HUES64 (cell line): ENCODE data around the gene CPN2. TPM values are rescaled to one million over a fixed set of nuclear protein-coding genes. Genes with fewer than 3 reads are reported as not detected.

Experiments used
- H3K27ac ChIP-seq: 2 replicates; pipeline ENCODE4 v1.7.0; 2013; ENCODE audit warnings: low read depth, low read length, inconsistent platforms
- H3K27me3 ChIP-seq: 2 replicates; pipeline ENCODE4 v1.6.1; 2013; ENCODE audit warnings: mild to moderate bottlenecking, low read length; ENCODE audit not compliant: insufficient read depth
- H3K36me3 ChIP-seq: 2 replicates; pipeline ENCODE4 v1.6.1; 2013; ENCODE audit warnings: mild to moderate bottlenecking, low read length; ENCODE audit not compliant: insufficient read depth
- H3K4me1 ChIP-seq: 2 replicates; pipeline ENCODE4 v1.6.1; 2013; ENCODE audit warnings: mild to moderate bottlenecking, low read length, moderate library complexity; ENCODE audit not compliant: insufficient read depth
- H3K4me3 ChIP-seq: 2 replicates; pipeline ENCODE4 v1.5.1; 2013; ENCODE audit warnings: mild to moderate bottlenecking, low read length, moderate library complexity
- H3K9ac ChIP-seq: 2 replicates; pipeline ENCODE4 v1.6.1; 2013; ENCODE audit warnings: mild to moderate bottlenecking, low read depth, low read length
- H3K9me3 ChIP-seq: 2 replicates; pipeline ENCODE4 v1.6.1; 2013; ENCODE audit warnings: low read depth, low read length; ENCODE audit not compliant: insufficient read depth
- WGBS: fragments of 150-250, 120-280 bp; methylation state at CpG from one replicate; pipeline ENCODE4 v1.1.7; 2013; ENCODE audit warnings: missing lambda C conversion rate; 5-methylcytosine and 5-hydroxymethylcytosine counted together
- polyA plus RNA-seq, 2 experiments: library from polyadenylated mRNA; stranded (reverse); fragments of 50-300 nt; gene quantifications; one replicate each; pipeline ENCODE4 v1.2.3, GENCODE V29; 2013

CPN2 gene
- polyA plus RNA-seq (2013, experiment 1 of 2), result not detected
- not detected for polyA plus RNA-seq (2013, experiment 2 of 2)

DNA sequence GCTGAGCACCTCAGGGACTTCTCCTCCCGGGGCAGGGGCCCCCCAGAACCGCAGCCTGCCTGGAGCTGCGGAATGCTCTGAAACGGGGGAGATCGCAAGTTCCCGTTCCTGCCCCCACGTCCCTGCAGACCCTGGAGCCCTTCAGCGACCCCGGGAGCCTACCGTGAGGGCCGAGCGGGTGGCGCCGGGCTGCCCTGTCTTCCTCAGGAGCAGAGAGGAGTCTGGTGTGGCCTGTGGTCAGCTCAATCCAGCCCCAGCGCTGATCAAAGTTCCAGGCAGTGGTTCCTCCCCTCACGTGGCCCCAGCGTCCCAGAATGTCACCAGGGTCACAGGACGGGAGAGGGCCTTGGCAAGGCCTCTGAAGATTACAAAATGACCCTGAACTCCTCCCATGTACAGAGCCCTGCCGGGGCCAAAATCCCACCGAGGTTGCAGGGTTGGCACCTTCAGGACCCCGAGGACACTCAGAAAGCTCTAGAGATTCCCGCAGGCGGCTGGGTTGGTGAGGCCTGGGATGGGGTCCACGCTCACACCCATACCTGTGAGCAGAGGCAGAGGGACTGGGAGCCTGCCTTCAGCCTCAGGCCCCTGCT is at the start of gene CPN2:
TSS of gene CPN2 (minus strand) at position 249 of the 593 bp plus-strand sequence. CDS start 8,626 bp downstream, outside the sequence.
- Histone ChIP-seq H3K4me3 (no peak within 1 kb of the TSS), H3K4me1 (no peaks in the 10 kb centered on the region), H3K9ac (no peak within 1 kb of the TSS), H3K27me3 (no peaks in the 10 kb centered on the region), H3K9me3 (no peaks in the 10 kb centered on the region), H3K27ac (no peak within 1 kb of the TSS), H3K36me3 (no peaks in the 10 kb centered on the region)
- WGBS, result 92% methylated on average over 24 of the region's 24 CpGs

DNA sequence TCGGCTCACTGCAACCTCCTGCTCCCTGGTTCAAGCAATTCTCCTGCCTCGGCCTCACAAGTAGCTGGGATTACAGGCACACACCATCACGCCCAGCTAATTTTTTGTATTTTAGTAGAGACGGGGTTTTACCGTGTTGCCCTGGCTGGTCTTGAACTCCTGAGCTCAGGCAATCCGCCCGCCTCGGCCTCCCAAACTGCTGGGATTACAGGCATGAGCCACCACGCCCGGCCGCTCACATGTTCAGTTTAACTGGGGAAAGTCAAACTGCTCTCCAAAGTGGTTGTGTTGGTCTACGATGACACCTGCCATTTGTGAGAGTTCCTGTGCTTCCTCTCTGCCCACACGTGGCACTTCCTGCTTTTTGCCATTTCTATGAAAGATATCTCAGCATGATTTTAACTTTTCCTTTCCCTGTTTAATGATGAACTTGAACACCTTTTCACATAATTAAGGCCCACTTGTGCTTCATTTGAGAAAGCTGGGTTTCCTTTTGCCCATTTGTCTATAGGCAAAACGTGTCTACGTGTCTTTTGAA is 48.8 kb upstream of the CPN2 start:
- no peak overlapping the region for H3K4me3 ChIP-seq
- WGBS, result 94% methylated on average over 15 of the region's 15 CpGs
- 0 out of 2 replicates have a peak, but pooled peaks cover 4% of the 10 kb centered on the region for H3K4me1 ChIP-seq
- peaks cover 6% of the 10 kb centered on the region for H3K36me3 ChIP-seq
- peaks cover 47% of the 10 kb centered on the region for H3K27me3 ChIP-seq
- no peak overlapping the region for H3K27ac ChIP-seq
- H3K9me3 ChIP-seq, result no peaks in the 10 kb centered on the region
- no peak overlapping the region for H3K9ac ChIP-seq

DNA sequence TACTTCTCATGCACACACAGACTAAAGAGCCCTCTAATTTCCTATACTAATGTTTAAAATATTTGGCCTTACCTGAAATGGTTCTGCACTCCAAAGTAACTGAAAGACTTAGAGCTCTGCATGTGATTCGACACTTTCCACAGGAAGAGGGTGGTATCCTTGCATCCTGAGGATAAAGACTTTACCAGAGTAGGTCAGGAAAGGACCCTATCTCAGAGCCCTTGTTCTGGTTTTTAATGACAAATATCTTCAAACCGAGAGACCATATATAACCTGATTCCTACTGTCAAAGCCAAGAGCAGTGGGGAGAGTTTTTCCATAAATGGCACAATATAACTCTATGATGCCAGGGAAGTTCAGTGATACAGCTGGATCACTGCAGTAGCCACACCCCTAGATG is 48.0 kb upstream of the CPN2 start, which contains the start of gene GP5:
TSS of gene GP5 (minus strand) at position 101 of the 400 bp plus-strand sequence. CDS start 984 bp downstream, outside the sequence.
- no peak within 1 kb of the TSS for H3K27ac ChIP-seq
- H3K4me1 ChIP-seq, result 0 out of 2 replicates have a peak, but pooled peaks cover 4% of the 10 kb centered on the region
- H3K9me3 ChIP-seq, result no peaks in the 10 kb centered on the region
- H3K27me3 ChIP-seq, result peaks cover 48% of the 10 kb centered on the region
- 0 out of 2 replicates have a peak within 1 kb of the TSS, but pooled peaks have one; percentile 17 for H3K9ac ChIP-seq
- peaks cover 3% of the 10 kb centered on the region for H3K36me3 ChIP-seq
- WGBS, result 93% methylated on average over 2 of the region's 2 CpGs
- peak within 1 kb of the TSS; percentile 48 for H3K4me3 ChIP-seq

DNA sequence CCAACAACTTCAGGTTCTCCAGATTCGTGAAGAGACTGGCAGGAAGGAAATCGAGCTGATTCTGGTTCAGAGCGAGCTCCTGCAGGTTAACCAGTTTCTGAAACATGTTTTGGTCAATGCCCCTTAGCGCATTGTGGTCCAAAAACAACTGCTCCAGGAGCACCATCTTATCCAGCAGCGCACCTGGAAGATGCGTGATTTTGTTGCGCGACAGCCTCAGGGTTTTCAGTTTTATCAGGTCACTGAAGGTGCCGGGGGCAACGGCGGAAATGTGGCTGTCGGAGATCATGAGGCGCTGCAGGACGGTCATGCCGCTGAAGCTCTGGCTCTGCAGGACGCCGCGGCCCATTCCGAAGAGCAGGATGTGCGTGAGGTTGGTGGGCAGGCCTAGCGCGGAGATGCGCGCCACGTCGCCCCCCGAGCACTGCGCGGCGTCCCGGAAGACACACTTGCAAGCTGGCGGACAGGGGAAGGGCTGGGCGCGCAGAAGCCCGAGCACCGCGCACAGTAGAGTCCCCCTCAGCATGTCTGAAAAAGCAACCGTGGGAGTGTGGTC is 46.7 kb upstream of the CPN2 start:
- Histone ChIP-seq H3K27me3 (peaks cover 48% of the 10 kb centered on the region), H3K27ac (no peak overlapping the region), H3K4me1 (0 out of 2 replicates have a peak, but pooled peaks cover 4% of the 10 kb centered on the region), H3K36me3 (no peaks in the 10 kb centered on the region), H3K9me3 (no peaks in the 10 kb centered on the region), H3K9ac (0 out of 2 replicates have a peak overlapping the region, but pooled peaks have one; percentile 17), H3K4me3 (peak overlapping the region; percentile 48)
- WGBS, result 4% methylated on average over 38 of the region's 38 CpGs

DNA sequence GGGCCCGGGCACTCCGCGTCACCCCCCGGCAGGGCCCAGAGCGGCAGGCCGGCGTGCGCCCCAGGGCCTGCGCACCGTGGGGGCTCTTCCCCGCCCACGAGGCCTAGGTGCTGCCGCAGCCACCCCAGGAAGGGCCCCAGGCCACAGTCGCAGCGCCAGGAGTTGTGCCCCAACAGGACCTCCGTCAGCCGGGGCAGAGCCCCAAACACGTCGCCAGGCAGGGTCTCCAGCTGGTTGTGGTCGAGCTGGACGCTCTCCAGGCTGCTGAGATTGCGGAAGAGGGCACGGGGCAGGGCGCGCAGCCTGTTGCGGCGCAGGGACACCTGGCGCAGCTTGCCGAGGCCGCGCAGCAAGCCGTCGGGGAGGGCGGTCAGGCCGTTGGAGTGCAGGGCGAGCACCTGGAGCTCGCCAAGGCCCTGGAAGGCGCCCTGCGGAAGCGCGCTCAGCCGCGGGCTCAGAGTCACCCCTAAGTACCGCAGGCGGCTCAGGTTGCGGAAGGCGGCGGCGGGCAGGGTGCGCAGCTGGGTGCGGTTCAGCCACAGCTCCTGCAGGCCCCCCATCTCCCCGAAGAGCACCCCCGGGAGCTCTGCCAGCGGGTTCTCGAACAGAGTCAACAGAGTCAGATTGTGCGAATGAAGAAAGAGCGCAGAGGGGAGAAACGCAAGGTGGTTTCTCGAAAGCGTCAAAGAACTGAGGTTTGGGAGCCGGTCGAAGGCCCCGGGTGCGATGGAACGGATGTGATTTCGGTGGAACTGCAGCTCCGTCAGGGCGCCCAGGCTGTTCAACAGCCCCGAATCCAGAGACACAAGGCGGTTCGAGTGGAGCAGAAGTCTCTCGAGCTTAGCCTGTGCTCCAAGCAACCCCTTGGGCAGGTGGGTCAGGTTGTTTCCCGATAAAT is 46.0 kb upstream of the CPN2 start:
- Histone ChIP-seq H3K9ac (peak overlapping the region; percentile 17; the same call in 1 of the 2 replicates), H3K9me3 (no peaks in the 10 kb centered on the region), H3K4me3 (peak overlapping the region; percentile 48), H3K27ac (no peak overlapping the region), H3K27me3 (peaks cover 48% of the 10 kb centered on the region), H3K4me1 (0 out of 2 replicates have a peak, but pooled peaks cover 4% of the 10 kb centered on the region), H3K36me3 (no peaks in the 10 kb centered on the region)
- WGBS, result 3% methylated on average over 73 of the region's 73 CpGs

GRCh38 chr3:194396539-194396858 is 45.4 kb upstream of the CPN2 start:
- no peaks in the 10 kb centered on the region for H3K9me3 ChIP-seq
- no peaks in the 10 kb centered on the region for H3K36me3 ChIP-seq
- no peak overlapping the region for H3K27ac ChIP-seq
- peaks cover 48% of the 10 kb centered on the region for H3K27me3 ChIP-seq
- 0 out of 2 replicates have a peak, but pooled peaks cover 4% of the 10 kb centered on the region for H3K4me1 ChIP-seq
- peak overlapping the region; percentile 48 for H3K4me3 ChIP-seq
- WGBS, result 6% methylated on average over 13 of the region's 13 CpGs
- no peak overlapping the region for H3K9ac ChIP-seq

GRCh38 chr3:194395778-194396538 is 44.8 kb upstream of the CPN2 start:
- H3K27me3 ChIP-seq, result peaks cover 48% of the 10 kb centered on the region
- no peaks in the 10 kb centered on the region for H3K36me3 ChIP-seq
- H3K4me1 ChIP-seq, result 0 out of 2 replicates have a peak, but pooled peaks cover 4% of the 10 kb centered on the region
- H3K27ac ChIP-seq, result no peak overlapping the region
- H3K9ac ChIP-seq, result no peak overlapping the region
- 31% methylated on average over 26 of the region's 26 CpGs for WGBS
- peaks cover 1% of the 10 kb centered on the region; the same call in 1 of the 2 replicates for H3K9me3 ChIP-seq
- H3K4me3 ChIP-seq, result peak overlapping the region; percentile 48

DNA sequence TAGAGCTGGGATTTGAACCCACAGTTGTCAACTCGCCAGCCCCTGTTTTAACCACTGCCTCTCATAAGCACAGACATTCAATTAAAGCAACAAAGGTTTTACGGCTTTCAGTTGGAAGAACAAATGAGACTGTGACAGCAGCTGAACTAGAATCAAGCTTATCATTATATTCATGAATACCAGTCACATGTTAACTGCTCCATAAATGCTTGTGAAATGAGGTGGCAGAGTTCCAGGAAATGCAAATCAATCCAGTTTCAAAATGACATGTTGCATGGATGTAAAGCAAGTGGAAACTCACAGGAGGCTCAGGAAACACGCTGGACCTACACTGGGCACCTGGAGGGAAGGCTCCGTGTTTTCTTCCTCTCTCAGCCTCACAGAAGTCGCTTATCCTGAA is 44.1 kb upstream of the CPN2 start:
- Histone ChIP-seq H3K27me3 (peaks cover 48% of the 10 kb centered on the region), H3K9me3 (peaks cover 6% of the 10 kb centered on the region; the same call in 1 of the 2 replicates), H3K4me3 (no peak overlapping the region), H3K9ac (no peak overlapping the region), H3K4me1 (0 out of 2 replicates have a peak, but pooled peaks cover 4% of the 10 kb centered on the region), H3K36me3 (no peaks in the 10 kb centered on the region), H3K27ac (no peak overlapping the region)
- WGBS, result 81% methylated on average over 5 of the region's 5 CpGs

DNA sequence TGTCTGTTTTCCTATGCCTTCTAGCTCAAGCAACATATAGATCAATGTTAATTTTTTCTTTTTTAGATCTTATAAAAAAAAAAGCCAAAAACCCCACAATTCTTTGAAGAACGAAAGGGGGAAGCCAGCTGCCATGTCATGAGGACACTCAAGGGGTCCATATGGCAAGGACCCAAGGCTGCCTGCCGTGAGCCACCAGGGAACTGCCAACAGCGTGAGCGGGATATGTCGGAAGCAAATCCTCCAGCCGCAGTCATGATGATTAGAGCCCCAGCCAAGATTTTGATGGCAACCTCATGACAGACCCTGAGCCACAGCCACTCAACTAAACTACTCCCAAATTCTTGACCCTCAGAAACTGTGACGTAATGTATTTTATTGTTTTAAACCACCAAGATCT is 41.4 kb upstream of the CPN2 start:
- H3K27ac ChIP-seq, result no peak overlapping the region
- peaks cover 26% of the 10 kb centered on the region for H3K27me3 ChIP-seq
- 92% methylated on average over 7 of the region's 7 CpGs for WGBS
- no peaks in the 10 kb centered on the region for H3K36me3 ChIP-seq
- H3K9ac ChIP-seq, result no peak overlapping the region
- no peaks in the 10 kb centered on the region for H3K4me1 ChIP-seq
- no peak overlapping the region for H3K4me3 ChIP-seq
- peaks cover 6% of the 10 kb centered on the region; the same call in 1 of the 2 replicates for H3K9me3 ChIP-seq

DNA sequence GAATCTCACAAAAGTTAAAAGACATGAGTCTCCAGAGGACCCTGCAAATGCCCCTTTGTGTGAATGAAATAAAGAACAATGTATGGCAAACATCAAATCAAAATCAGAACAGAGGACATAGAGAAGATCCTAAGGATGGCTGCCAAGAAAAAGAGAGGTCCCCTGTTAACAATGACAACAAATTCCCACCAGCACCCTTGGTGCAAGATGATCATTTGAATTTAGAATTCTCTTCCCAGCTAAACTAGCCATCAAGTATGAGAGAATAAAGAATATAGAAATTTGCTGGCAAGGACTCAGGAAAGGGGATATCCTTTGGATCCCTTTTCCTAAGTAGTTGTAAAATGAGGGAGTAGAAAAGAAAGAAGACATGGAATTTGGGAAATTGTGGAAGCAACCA is 39.7 kb upstream of the CPN2 start:
- no peaks in the 10 kb centered on the region; the same call in 1 of the 2 replicates for H3K4me1 ChIP-seq
- peaks cover 6% of the 10 kb centered on the region; the same call in 1 of the 2 replicates for H3K9me3 ChIP-seq

More for the DNA sequence above, 39.7 kb upstream of the CPN2 start:
- Histone ChIP-seq H3K9ac (no peak overlapping the region), H3K4me3 (no peak overlapping the region), H3K27me3 (peaks cover 9% of the 10 kb centered on the region), H3K36me3 (no peaks in the 10 kb centered on the region), H3K27ac (no peak overlapping the region)
